K562 (cell line): ENCODE results near the gene PLEKHA1. TPM values are rescaled to one million over a fixed set of nuclear protein-coding genes. Genes with fewer than 3 reads are reported as not detected.

Source experiments
- ATAC-seq: fragments of 200-7000 bp; cut with Tn5 transposase; 3 replicates; pipeline ENCODE4 v1.9.1; 2020; ENCODE audit warnings: moderate library complexity
- BruUV-seq: library from RNA; stranded (reverse); fragments of 400-500 nt; replicated peaks from 2 replicates; lab custom pipeline; 2021; lab: Mats Ljungman, UMichigan
- CTCF ChIA-PET: fragments of 300-600 bp; formaldehyde crosslinking; extraction: SDS; loops from one replicate; lab custom pipeline; 2021; ENCODE audit warnings: low intra/inter-chr PET ratio; lab: Yijun Ruan, JAX
- POLR2A ChIA-PET: fragments of 300-600, 350-650 bp; sonication (Branson Sonifier 250); formaldehyde crosslinking; extraction: SDS; loops from one replicate; lab custom pipeline; 2021; ENCODE audit warnings: antibody characterized with exemption, inconsistent platforms; lab: Yijun Ruan, JAX
- DNase-seq, 4 experiments: peaks; one replicate each; pipeline versions ENCODE4 v3.0.0 to v3.0.0-alpha.2; 2011 to 2018; ENCODE audit warnings: low spot score in 3 of 4, mixed read lengths in 3 of 4; ENCODE audit errors: extremely low read depth in 1 of 4
- FAIRE-seq: peaks from 2 replicates; lab custom pipeline; 2011; peaks lifted over from hg19 to GRCh38; lab: Jason Lieb, UNC
- H2AFZ ChIP-seq: 2 replicates; pipeline ENCODE4 v1.6.0; 2011; ENCODE audit warnings: low read depth, low read length, control low read depth, inconsistent platforms
- H3K27ac ChIP-seq: fragments of 200-600 bp; 3 replicates; pipeline ENCODE4 v1.8.0; 2011; ENCODE audit warnings: low read depth, mild to moderate bottlenecking, control low read depth, inconsistent platforms, low read length, moderate library complexity, mixed read lengths; ENCODE audit errors: extremely low read depth
- H3K27me3 ChIP-seq, 2 experiments: fragments of 300-600 bp in 1 of 2; 2 replicates in 1 of 2; 3 replicates in 1 of 2; pipeline versions ENCODE4 v1.6.0 to v1.8.0; 2011; ENCODE audit warnings: inconsistent platforms in 2 of 2, low read length in 2 of 2, mild to moderate bottlenecking in 1 of 2, mixed read lengths in 1 of 2, moderate library complexity in 1 of 2; ENCODE audit not compliant: control insufficient read depth in 2 of 2, insufficient read depth in 2 of 2
- H3K36me3 ChIP-seq: fragments of 300-600 bp; 3 replicates; pipeline ENCODE4 v1.8.0; 2011; ENCODE audit warnings: mild to moderate bottlenecking, low read length, inconsistent platforms; ENCODE audit not compliant: control insufficient read depth, insufficient read depth
- H3K4me1 ChIP-seq, 2 experiments: fragments of 200-600 bp in 1 of 2; replicated peaks in 1 of 2; 2 replicates in 1 of 2; 3 replicates in 1 of 2; pipeline versions ENCODE4 v1.5.1 to v1.8.0; 2011; ENCODE audit warnings: inconsistent platforms in 2 of 2, low read length in 2 of 2, mild to moderate bottlenecking in 1 of 2, mixed read lengths in 1 of 2, moderate library complexity in 1 of 2; ENCODE audit not compliant: control insufficient read depth in 2 of 2, insufficient read depth in 2 of 2
- H3K4me2 ChIP-seq: 2 replicates; pipeline ENCODE4 v1.6.1; 2011; ENCODE audit warnings: low read length, control low read depth, inconsistent platforms, mixed read lengths; ENCODE audit not compliant: insufficient read depth
- H3K4me3 ChIP-seq: fragments of 200-600 bp; sonication (generic), shearing (Covaris generic); 2 replicates; pipeline ENCODE4 v1.5.1; 2016; ENCODE audit warnings: control low read depth, inconsistent platforms
- H3K79me2 ChIP-seq: fragments of 200-600 bp; 3 replicates; pipeline ENCODE4 v1.8.0; 2011; ENCODE audit warnings: low read length, inconsistent platforms; ENCODE audit not compliant: control insufficient read depth, insufficient read depth
- H3K9ac ChIP-seq, 2 experiments: 2 replicates each; pipeline versions ENCODE4 v1.6.0 to v1.6.1; 2011; ENCODE audit warnings: low read depth in 2 of 2, low read length in 2 of 2, control low read depth in 1 of 2, inconsistent platforms in 1 of 2, mild to moderate bottlenecking in 1 of 2, mixed read lengths in 1 of 2; ENCODE audit not compliant: insufficient read depth in 1 of 2
- H3K9me1 ChIP-seq: one replicate; pipeline ENCODE4 v1.6.0; 2011; ENCODE audit warnings: inconsistent platforms, mild to moderate bottlenecking, low read length, moderate library complexity; ENCODE audit not compliant: control insufficient read depth, insufficient read depth
- H3K9me3 ChIP-seq: replicated peaks from 2 replicates; pipeline ENCODE4 v1.5.1; 2011; ENCODE audit warnings: low read depth, low read length, inconsistent platforms; ENCODE audit not compliant: control insufficient read depth, insufficient read depth
- H4K20me1 ChIP-seq: replicated peaks from 2 replicates; pipeline ENCODE4 v1.6.1; 2011; ENCODE audit warnings: low read length, inconsistent platforms, mixed read lengths; ENCODE audit not compliant: control insufficient read depth, insufficient read depth
- BRF1 ChIP-seq: IDR thresholded peaks from 3 replicates; pipeline ENCODE4 v1.6.1; 2011; ENCODE audit warnings: borderline replicate concordance, mild to moderate bottlenecking; ENCODE audit not compliant: insufficient read length; ENCODE audit errors: extremely low read depth
- CREB5 ChIP-seq: fragments of 250-450 bp; sonication (Bioruptor Pico); IDR thresholded peaks from 2 replicates; pipeline ENCODE4 v1.5.0; 2020; ENCODE audit warnings: mild to moderate bottlenecking
- DLX4 ChIP-seq: fragments of 250-450 bp; sonication (Bioruptor Pico); IDR thresholded peaks from 2 replicates; pipeline ENCODE4 v1.6.1; 2021; ENCODE audit warnings: mild to moderate bottlenecking
- HMBOX1 ChIP-seq: sonication (generic); IDR thresholded peaks from 2 replicates; pipeline ENCODE4 v1.6.1; 2016
- HMG20A ChIP-seq: fragments of 450-650 bp; formaldehyde crosslinking; conservative IDR thresholded peaks from 2 replicates; pipeline ENCODE4 v1.4.0; 2020; ENCODE audit warnings: mild to moderate bottlenecking, mixed read lengths
- MCM3 ChIP-seq: fragments of 450-650 bp; IDR thresholded peaks from 2 replicates; pipeline ENCODE4 v1.6.1; 2016
- ZFPM2 ChIP-seq: fragments of 250-450 bp; sonication (Bioruptor Pico); IDR thresholded peaks from 2 replicates; pipeline ENCODE4 v1.5.1; 2022; ENCODE audit warnings: mild to moderate bottlenecking
- ZNF133 ChIP-seq: fragments of 250-450 bp; sonication (Bioruptor Pico); IDR thresholded peaks from 2 replicates; pipeline ENCODE4 v1.4.0; 2020; ENCODE audit warnings: mild to moderate bottlenecking
- ZNF639 ChIP-seq, 2 experiments: fragments of 200-800 bp in 1 of 2; sonication (Bioruptor generic) in 1 of 2; sonication (generic) in 1 of 2; formaldehyde crosslinking in 1 of 2; IDR thresholded peaks in 1 of 2; conservative IDR thresholded peaks in 1 of 2; 2 replicates each; pipeline versions ENCODE4 v1.5.0 to v1.6.1; 2016 to 2020; ENCODE audit warnings: missing compliant biosample characterization in 1 of 2, missing genetic modification characterization in 1 of 2, missing genetic modification reagents in 1 of 2
- WGBS: fragments of 100-300 bp; shearing (Covaris generic); methylation state at CpG from one replicate; pipeline ENCODE4 v1.1.6; 2016; ENCODE audit warnings: low coverage, mixed read lengths; ENCODE audit not compliant: insufficient coverage; ENCODE audit errors: missing lambda C conversion rate; 5-methylcytosine and 5-hydroxymethylcytosine counted together
- in situ Hi-C: fragments of 300-500 bp; cut with MboI; formaldehyde crosslinking; loops from 4 replicates; pipeline ENCODE4 v1.15.0; 2018; ENCODE audit warnings: inconsistent platforms, mixed read lengths
- intact Hi-C: fragments of 100-400 bp; cut with micrococcal nuclease; formaldehyde crosslinking; loops from 2 replicates; pipeline ENCODE4 v1.14.2; 2022
- polyA plus RNA-seq, 8 experiments: library from polyadenylated mRNA; depleted of rRNA in 4 of 8; stranded (reverse) in 5 of 8; unstranded in 3 of 8; fragments of >200 nt; fragmentation: Nextera tagmentation in 2 of 8; fragmentation: Illumina TruSeq in 1 of 8; extraction: Ambion mirVana in 2 of 8; extraction: Trizol in 1 of 8; gene quantifications; 2 replicates each; pipeline versions ENCODE4 v1.2.1 to v1.2.3, GENCODE V29; 2011 to 2014; ENCODE audit warnings: inconsistent platforms in 1 of 8, missing spikeins in 1 of 8
- total RNA-seq, 7 experiments: library from RNA; depleted of rRNA in 6 of 7; stranded (reverse); fragments of >200 nt in 6 of 7; fragmentation: Illumina TruSeq in 2 of 7; extraction: Trizol in 2 of 7; gene quantifications; 2 replicates each; pipeline versions ENCODE4 v1.2.1 to v1.2.3, GENCODE V29; 2011 to 2021; ENCODE audit warnings: low replicate concordance in 1 of 7
- TF ChIP-seq, protein P1 (sequence below): fragments of 250-450 bp; sonication (Bioruptor Pico); IDR thresholded peaks from 2 replicates; pipeline ENCODE4 v1.4.0; 2020; ENCODE audit warnings: mild to moderate bottlenecking, moderate library complexity, borderline replicate concordance

Gene PLEKHA1
- total and polyA plus RNA-seq, 9 of the 15 experiments (the other 6 are each of a cell fraction or from before 2014, with no cell fraction given), result 0.05 to 4.7 (median 1.0) TPM

GRCh38 chr10:122359621-122360020 lies 14.9 kb upstream of the PLEKHA1 start (continued):
- TF ChIP-seq ZNF133 (CRISPR knock-in tag) (no peak), CREB5 (CRISPR knock-in tag) (no peak), ZNF639 (CRISPR knock-in tag; conservative IDR thresholded peaks at IDR 0.05 in 1 of 2, IDR thresholded peaks at IDR 0.05 in 1 of 2) (no peak), BRF1 (no peak), MCM3 (no peak), HMG20A (CRISPR knock-in tag) (no peak), ZFPM2 (CRISPR knock-in tag) (no peak)

DNA sequence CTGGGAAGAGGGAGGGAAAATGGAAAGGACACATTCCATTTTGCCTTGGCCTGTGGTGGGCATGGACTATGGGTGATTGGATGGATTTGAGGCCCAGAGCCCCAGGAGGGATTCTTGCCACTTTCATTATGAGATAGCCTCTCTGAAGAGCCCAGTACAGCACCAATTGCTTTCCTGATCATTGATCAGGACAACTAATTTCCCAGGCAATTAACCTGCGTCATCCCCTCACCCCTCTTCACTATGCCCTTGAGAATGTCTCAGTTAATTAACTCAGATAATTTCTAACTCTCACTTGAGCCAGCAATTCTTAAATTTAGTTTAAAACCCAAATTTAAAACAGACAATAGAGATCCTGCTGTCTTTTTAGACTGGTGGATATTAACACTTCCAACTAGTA lies 13.5 kb upstream of the PLEKHA1 start:
- ChIA-PET POLR2A (interaction anchor here (1.1 kb wide), 1 partner anchor 81 kb away, joined by 3 read pairs; no protein-coding TSS in a partner anchor), CTCF (no interaction called here)
- DNase-seq, result no peak
- Histone ChIP-seq H3K79me2 (no peaks in the 10 kb centered on the region), H3K27me3 (no peaks in the 10 kb centered on the region), H3K4me3 (no peak overlapping the region), H3K4me2 (no peak overlapping the region), H2AFZ (no peak overlapping the region), H3K9me3 (no peaks in the 10 kb centered on the region), H4K20me1 (no peaks in the 10 kb centered on the region), H3K36me3 (no peaks in the 10 kb centered on the region), H3K9me1 (no peaks in the 10 kb centered on the region), H3K4me1 (no peaks in the 10 kb centered on the region), H3K9ac (no peak overlapping the region), H3K27ac (no peak overlapping the region)
- ATAC-seq, result no peak
- no peak for FAIRE-seq
- intact Hi-C loops (no loop called here), in situ Hi-C loops (no loop called here)
- 0% methylated on average over 1 of the region's 1 CpG for WGBS
- BruUV-seq, result no TSS peak
- no peak for TF ChIP-seq HMBOX1
- TF ChIP-seq, protein P1, sequence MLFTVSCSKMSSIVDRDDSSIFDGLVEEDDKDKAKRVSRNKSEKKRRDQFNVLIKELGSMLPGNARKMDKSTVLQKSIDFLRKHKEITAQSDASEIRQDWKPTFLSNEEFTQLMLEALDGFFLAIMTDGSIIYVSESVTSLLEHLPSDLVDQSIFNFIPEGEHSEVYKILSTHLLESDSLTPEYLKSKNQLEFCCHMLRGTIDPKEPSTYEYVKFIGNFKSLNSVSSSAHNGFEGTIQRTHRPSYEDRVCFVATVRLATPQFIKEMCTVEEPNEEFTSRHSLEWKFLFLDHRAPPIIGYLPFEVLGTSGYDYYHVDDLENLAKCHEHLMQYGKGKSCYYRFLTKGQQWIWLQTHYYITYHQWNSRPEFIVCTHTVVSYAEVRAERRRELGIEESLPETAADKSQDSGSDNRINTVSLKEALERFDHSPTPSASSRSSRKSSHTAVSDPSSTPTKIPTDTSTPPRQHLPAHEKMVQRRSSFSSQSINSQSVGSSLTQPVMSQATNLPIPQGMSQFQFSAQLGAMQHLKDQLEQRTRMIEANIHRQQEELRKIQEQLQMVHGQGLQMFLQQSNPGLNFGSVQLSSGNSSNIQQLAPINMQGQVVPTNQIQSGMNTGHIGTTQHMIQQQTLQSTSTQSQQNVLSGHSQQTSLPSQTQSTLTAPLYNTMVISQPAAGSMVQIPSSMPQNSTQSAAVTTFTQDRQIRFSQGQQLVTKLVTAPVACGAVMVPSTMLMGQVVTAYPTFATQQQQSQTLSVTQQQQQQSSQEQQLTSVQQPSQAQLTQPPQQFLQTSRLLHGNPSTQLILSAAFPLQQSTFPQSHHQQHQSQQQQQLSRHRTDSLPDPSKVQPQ, result no peak
- no peak for TF ChIP-seq DLX4 (CRISPR knock-in tag)
